PC-9 (cell line): ENCODE data around the gene NAT8L. TPM values are rescaled to one million over a fixed set of nuclear protein-coding genes. Genes with fewer than 3 reads are reported as not detected.

Experiments
- BruUV-seq: library from RNA; stranded (reverse); fragments of 400-500 nt; replicated peaks from 2 replicates; lab custom pipeline; 2021; lab: Mats Ljungman, UMichigan
- CTCF ChIA-PET: fragments of 300-600 bp; sonication (Branson Sonifier 250); formaldehyde crosslinking; loops from one replicate; lab custom pipeline; 2022; ENCODE audit warnings: antibody characterized with exemption; lab: Charles Lee
- POLR2A ChIA-PET: fragments of 300-600 bp; sonication (Branson Sonifier 250); formaldehyde crosslinking; loops from one replicate; lab custom pipeline; 2022; ENCODE audit warnings: antibody characterized with exemption; ENCODE audit not compliant: unreplicated experiment; lab: Charles Lee
- DNase-seq, 2 experiments: peaks; one replicate each; pipeline versions ENCODE4 v3.0.0 to v3.0.0-alpha.2; 2015 to 2022; ENCODE audit warnings: mixed read lengths in 1 of 2
- H2AFZ ChIP-seq: fragments of 200-600 bp; sonication (generic); 2 replicates; pipeline ENCODE4 v1.8.1; 2017; ENCODE audit warnings: antibody characterized with exemption
- H3F3A ChIP-seq: fragments of 200-600 bp; sonication (generic); 2 replicates; pipeline ENCODE4 v1.8.1; 2017; ENCODE audit warnings: antibody characterized with exemption, mild to moderate bottlenecking, low read depth; ENCODE audit not compliant: insufficient read depth
- H3K27ac ChIP-seq: fragments of 200-600 bp; sonication (generic); 2 replicates; pipeline ENCODE4 v1.6.1; 2016; ENCODE audit warnings: mixed run types
- H3K27me3 ChIP-seq: fragments of 200-600 bp; sonication (generic); 2 replicates; pipeline ENCODE4 v1.6.1; 2016; ENCODE audit warnings: low read depth, mixed run types; ENCODE audit not compliant: insufficient read depth
- H3K36me3 ChIP-seq: fragments of 200-600 bp; sonication (generic); 2 replicates; pipeline ENCODE4 v1.6.1; 2016; ENCODE audit warnings: low read depth, mixed run types
- H3K4me1 ChIP-seq: fragments of 200-600 bp; sonication (generic); replicated peaks from 2 replicates; pipeline ENCODE4 v1.6.1; 2016; ENCODE audit warnings: mixed run types; ENCODE audit not compliant: insufficient read depth
- H3K4me2 ChIP-seq: fragments of 200-600 bp; sonication (generic); 2 replicates; pipeline ENCODE4 v1.6.1; 2017; ENCODE audit warnings: mixed run types
- H3K4me3 ChIP-seq: fragments of 200-600 bp; sonication (generic); 2 replicates; pipeline ENCODE4 v1.6.1; 2016; ENCODE audit warnings: mixed run types
- H3K79me2 ChIP-seq: fragments of 200-600 bp; sonication (generic); 2 replicates; pipeline ENCODE4 v1.6.1; 2017; ENCODE audit warnings: low read depth, mixed run types
- H3K9me2 ChIP-seq: fragments of 200-600 bp; sonication (generic); 2 replicates; pipeline ENCODE4 v1.8.1; 2017; ENCODE audit warnings: mild to moderate bottlenecking; ENCODE audit not compliant: insufficient read depth
- H3K9me3 ChIP-seq: fragments of 200-600 bp; sonication (generic); 2 replicates; pipeline ENCODE4 v1.8.1; 2016; ENCODE audit warnings: low read depth; ENCODE audit not compliant: insufficient read depth
- H4K20me1 ChIP-seq: fragments of 200-600 bp; sonication (generic); 2 replicates; pipeline ENCODE4 v1.8.1; 2017; ENCODE audit not compliant: insufficient read depth
- CTCF ChIP-seq: fragments of 200-600 bp; sonication (generic); conservative IDR thresholded peaks from 2 replicates; pipeline ENCODE4 v1.6.1; 2017; ENCODE audit warnings: mixed run types, antibody characterized with exemption, mild to moderate bottlenecking, moderate library complexity
- EZH2 ChIP-seq: fragments of 200-600 bp; sonication (generic); IDR thresholded peaks from 2 replicates; pipeline ENCODE4 v1.8.0; 2017; ENCODE audit warnings: antibody characterized with exemption, low read depth
- intact Hi-C: fragments of 100-400 bp; cut with micrococcal nuclease; formaldehyde crosslinking; loops from one replicate; pipeline ENCODE4 v1.10.0; 2022; ENCODE audit not compliant: unreplicated experiment
- total RNA-seq: library from RNA; stranded (reverse); gene quantifications from 2 replicates; pipeline ENCODE4 v1.2.3, GENCODE V29; 2021

NAT8L gene
- total RNA-seq, 1 experiment from 2014 or later: 2.1 TPM

DNA sequence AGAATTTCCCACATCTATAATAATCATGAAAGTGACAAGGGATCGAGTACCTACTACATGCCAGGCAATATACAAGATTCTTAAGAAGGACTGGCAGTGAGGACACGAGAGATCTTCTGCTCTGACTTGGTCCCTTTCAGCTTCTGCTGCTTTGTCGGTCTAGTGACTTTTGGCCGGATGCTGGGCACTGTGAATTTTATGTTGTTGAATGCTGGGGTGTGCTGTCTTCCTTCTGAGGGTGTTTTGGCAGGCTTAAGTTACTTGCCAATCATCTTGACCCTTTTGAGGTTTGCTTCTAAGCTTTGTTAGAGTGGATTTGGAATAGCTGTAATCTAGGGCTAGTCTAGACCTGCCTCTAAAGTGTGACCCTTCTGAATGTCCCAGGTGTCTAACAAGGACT, 23.5 kb downstream of the NAT8L start:
- no peak overlapping the region for H3K4me2 ChIP-seq
- H3K27ac ChIP-seq: no peak overlapping the region
- H3K4me1 ChIP-seq: no peaks in the 10 kb centered on the region
- no peaks in the 10 kb centered on the region for H3K36me3 ChIP-seq
- H4K20me1 ChIP-seq: no peaks in the 10 kb centered on the region
- no peak overlapping the region for H3K4me3 ChIP-seq
- POLR2A ChIA-PET: no interaction called here
- H3K79me2 ChIP-seq: no peaks in the 10 kb centered on the region
- H3F3A ChIP-seq: no peaks in the 10 kb centered on the region
- H3K9me3 ChIP-seq: no peaks in the 10 kb centered on the region
- DNase-seq: no peak
- no peak overlapping the region for H2AFZ ChIP-seq
- no peaks in the 10 kb centered on the region for H3K27me3 ChIP-seq
- no TSS peak for BruUV-seq
- intact Hi-C loops: no loop called here
- CTCF ChIA-PET: interaction anchor here (0.7 kb wide), 1 partner anchor 12 kb away, joined by 3 read pairs; no protein-coding TSS in a partner anchor
- TF ChIP-seq EZH2: no peak
- TF ChIP-seq CTCF: no peak
- H3K9me2 ChIP-seq: no peaks in the 10 kb centered on the region

GRCh38 chr4:2083116-2083825, 24.1 kb downstream of the NAT8L start:
- Histone ChIP-seq H3K9me3 (no peaks in the 10 kb centered on the region), H3K27ac (no peak overlapping the region), H3K4me3 (no peak overlapping the region), H3K4me2 (no peak overlapping the region), H3K36me3 (no peaks in the 10 kb centered on the region), H3K4me1 (no peaks in the 10 kb centered on the region), H3F3A (no peaks in the 10 kb centered on the region), H3K27me3 (no peaks in the 10 kb centered on the region), H4K20me1 (no peaks in the 10 kb centered on the region), H2AFZ (no peak overlapping the region), H3K79me2 (no peaks in the 10 kb centered on the region), H3K9me2 (no peaks in the 10 kb centered on the region)
- CTCF ChIA-PET: interaction anchor here (0.7 kb wide), 1 partner anchor 12 kb away, joined by 3 read pairs; no protein-coding TSS in a partner anchor
- POLR2A ChIA-PET: no interaction called here
- BruUV-seq: no TSS peak
- TF ChIP-seq CTCF (no peak), EZH2 (no peak)
- DNase-seq: no peak
- intact Hi-C loops: no loop called here

- Histone ChIP-seq H3K27me3 (no peaks in the 10 kb centered on the region), H3K4me1 (no peaks in the 10 kb centered on the region), H2AFZ (no peak overlapping the region), H3K9me2 (no peaks in the 10 kb centered on the region), H3K27ac (no peak overlapping the region), H3K9me3 (no peaks in the 10 kb centered on the region), H4K20me1 (no peaks in the 10 kb centered on the region), H3K36me3 (no peaks in the 10 kb centered on the region), H3K4me3 (no peak overlapping the region), H3K79me2 (no peaks in the 10 kb centered on the region), H3F3A (no peaks in the 10 kb centered on the region), H3K4me2 (no peak overlapping the region)
- DNase-seq: no peak
- no TSS peak for BruUV-seq
- POLR2A ChIA-PET: no interaction called here
- CTCF ChIA-PET: no interaction called here
- no peak for TF ChIP-seq CTCF
- TF ChIP-seq EZH2: no peak
- intact Hi-C loops: no loop called here
Observed at GRCh38 chr4:2083826-2084160, 24.7 kb downstream of the NAT8L start.
